Endothelial cell of umbilical vein (primary cell): ENCODE data around the gene ACE. TPM values are rescaled to one million over a fixed set of nuclear protein-coding genes. Genes with fewer than 3 reads are reported as not detected.

ENCODE experiments used
- BruUV-seq: library from RNA; stranded (reverse); fragments of 400-500 nt; replicated peaks from 2 replicates; lab custom pipeline; 2021; lab: Mats Ljungman, UMichigan
- CTCF ChIA-PET: fragments of 300-600, 350-600 bp; sonication (Branson Sonifier 250); formaldehyde crosslinking; loops from one replicate; lab custom pipeline; 2021; ENCODE audit warnings: antibody characterized with exemption, inconsistent platforms; lab: Charles Lee
- POLR2A ChIA-PET: fragments of 300-600, 350-600 bp; sonication (Branson Sonifier 250); formaldehyde crosslinking; loops from one replicate; lab custom pipeline; 2021; ENCODE audit warnings: antibody characterized with exemption, inconsistent platforms; lab: Charles Lee
- DNase-seq: peaks from one replicate; pipeline ENCODE4 v3.0.0-alpha.2; 2011; ENCODE audit warnings: low read depth, low spot score
- FAIRE-seq: peaks from 2 replicates; lab custom pipeline; 2011; peaks lifted over from hg19 to GRCh38; lab: Jason Lieb, UNC
- H2AFZ ChIP-seq: 2 replicates; pipeline ENCODE4 v1.6.0; 2012; ENCODE audit warnings: low read depth, low read length, control low read depth, inconsistent platforms
- H3K27ac ChIP-seq: 2 replicates; pipeline ENCODE4 v1.5.1; 2011; ENCODE audit warnings: low read depth, mild to moderate bottlenecking, control low read depth, low read length, moderate library complexity; ENCODE audit not compliant: insufficient read depth
- H3K27me3 ChIP-seq, 2 experiments: 2 replicates each; pipeline versions ENCODE4 v1.6.0 to v1.6.1; 2011; ENCODE audit warnings: low read length in 2 of 2, mixed read lengths in 1 of 2; ENCODE audit not compliant: control insufficient read depth in 2 of 2, insufficient read depth in 2 of 2
- H3K36me3 ChIP-seq, 2 experiments: 2 replicates in 1 of 2; 3 replicates in 1 of 2; pipeline ENCODE4 v1.5.1; 2011; ENCODE audit warnings: low read length in 2 of 2, mild to moderate bottlenecking in 1 of 2, moderate library complexity in 1 of 2; ENCODE audit not compliant: control insufficient read depth in 2 of 2, insufficient read depth in 2 of 2; ENCODE audit errors: extremely low read depth in 1 of 2
- H3K4me1 ChIP-seq: 3 replicates; pipeline ENCODE4 v1.5.1; 2011; ENCODE audit warnings: mild to moderate bottlenecking, low read length; ENCODE audit not compliant: control insufficient read depth, insufficient read depth; ENCODE audit errors: extremely low read depth
- H3K4me2 ChIP-seq: 2 replicates; pipeline ENCODE4 v1.6.1; 2011; ENCODE audit warnings: low read length, control low read depth, mixed read lengths; ENCODE audit not compliant: insufficient read depth
- H3K4me3 ChIP-seq, 3 experiments: fragments of 200-600 bp in 1 of 3; sonication (generic), shearing (Covaris generic) in 1 of 3; replicated peaks in 1 of 3; 2 replicates each; pipeline ENCODE4 v1.5.1; 2011 to 2016; ENCODE audit warnings: control low read depth in 3 of 3, low read length in 3 of 3, mild to moderate bottlenecking in 2 of 3, inconsistent platforms in 1 of 3, low read depth in 1 of 3, moderate library complexity in 1 of 3; ENCODE audit not compliant: insufficient read depth in 1 of 3
- H3K79me2 ChIP-seq: 2 replicates; pipeline ENCODE4 v1.6.0; 2012; ENCODE audit warnings: low read length, inconsistent platforms; ENCODE audit not compliant: control insufficient read depth, insufficient read depth
- H3K9ac ChIP-seq: replicated peaks from 2 replicates; pipeline ENCODE3; 2011; ENCODE audit warnings: low read length, control low read depth; ENCODE audit not compliant: insufficient read depth; ENCODE audit errors: extremely low read depth
- H3K9me1 ChIP-seq: replicated peaks from 3 replicates; pipeline ENCODE4 v1.6.0; 2011; ENCODE audit warnings: mild to moderate bottlenecking, low read length; ENCODE audit not compliant: control insufficient read depth, insufficient read depth; ENCODE audit errors: extremely low read depth
- H3K9me3 ChIP-seq: replicated peaks from 2 replicates; pipeline ENCODE4 v1.5.1; 2012; ENCODE audit warnings: low read length, inconsistent platforms; ENCODE audit not compliant: control insufficient read depth, insufficient read depth
- H4K20me1 ChIP-seq: replicated peaks from 2 replicates; pipeline ENCODE3; 2011; ENCODE audit warnings: mild to moderate bottlenecking, low read length; ENCODE audit not compliant: control insufficient read depth, insufficient read depth; ENCODE audit errors: extremely low read depth
- EZH2 ChIP-seq: IDR thresholded peaks from 2 replicates; pipeline ENCODE4 v1.6.1; 2012; ENCODE audit warnings: borderline replicate concordance, low read depth, mild to moderate bottlenecking, moderate library complexity, low read length, inconsistent platforms; ENCODE audit not compliant: severe bottlenecking
- FOS ChIP-seq: IDR thresholded peaks from 2 replicates; pipeline ENCODE4 v1.6.1; 2011; ENCODE audit warnings: mild to moderate bottlenecking, low read length, moderate library complexity, borderline replicate concordance; ENCODE audit not compliant: insufficient read depth
- GATA2 ChIP-seq: IDR thresholded peaks from 2 replicates; pipeline ENCODE4 v1.7.0; 2011; ENCODE audit warnings: low read depth, mild to moderate bottlenecking, moderate library complexity, mixed read lengths, low read length; ENCODE audit not compliant: insufficient read length, insufficient read depth
- JUN ChIP-seq: IDR thresholded peaks from 2 replicates; pipeline ENCODE4 v1.6.1; 2011; ENCODE audit warnings: borderline replicate concordance, low read depth; ENCODE audit not compliant: insufficient read length, insufficient read depth
- MYC ChIP-seq: IDR thresholded peaks from one replicate; pipeline ENCODE4 v1.6.1; 2011; ENCODE audit warnings: mild to moderate bottlenecking, low read depth, low read length
- POLR2A ChIP-seq: IDR thresholded peaks from 2 replicates; pipeline ENCODE4 v1.6.1; 2012; ENCODE audit warnings: low read depth, mild to moderate bottlenecking, control low read depth, low read length
- POLR2AphosphoS5 ChIP-seq: IDR thresholded peaks from 2 replicates; pipeline ENCODE4 v1.6.1; 2012; ENCODE audit warnings: low read depth, mild to moderate bottlenecking, control low read depth, low read length, moderate library complexity; ENCODE audit not compliant: insufficient read depth
- dilution Hi-C: fragments of 300-500 bp; cut with MboI; formaldehyde crosslinking; loops from one replicate; pipeline ENCODE4 v1.15.0; 2019; ENCODE audit warnings: low sequenced_read_pairs; ENCODE audit not compliant: extremely low pct_ligation_motif_present
- intact Hi-C: fragments of 100-400 bp; cut with micrococcal nuclease; formaldehyde crosslinking; loops from one replicate; pipeline ENCODE4 v1.10.0; 2022
- polyA plus RNA-seq, 4 experiments: library from polyadenylated mRNA; depleted of rRNA in 3 of 4; stranded (reverse) in 3 of 4; unstranded in 1 of 4; fragments of >200 nt; gene quantifications; 2 replicates each; pipeline versions ENCODE4 v1.2.1 to v1.2.3, GENCODE V29; 2011 to 2012; ENCODE audit warnings: missing spikeins in 1 of 4
- total RNA-seq: library from RNA; stranded (reverse); gene quantifications from 2 replicates; pipeline ENCODE4 v1.2.3, GENCODE V29; 2021
- TF ChIP-seq, protein P1 (sequence below): IDR thresholded peaks from 2 replicates; pipeline ENCODE4 v1.6.1; 2011; ENCODE audit not compliant: insufficient read depth, insufficient read length
- TF ChIP-seq, protein P2 (sequence below), 2 donors: IDR thresholded peaks; 1 replicate in 1 of 2; 2 replicates in 1 of 2; pipeline ENCODE4 v1.5.1; 2011; ENCODE audit warnings: low read length in 2 of 2, mild to moderate bottlenecking in 2 of 2, moderate library complexity in 2 of 2, control low read depth in 1 of 2, inconsistent platforms in 1 of 2, low read depth in 1 of 2; ENCODE audit not compliant: insufficient read depth in 1 of 2; ENCODE audit errors: extremely low read depth in 1 of 2

The ACE gene
- total and polyA plus RNA-seq, 2 donors (not counting 3 experiments of a cell fraction or from before 2014, with no cell fraction given) = 63.4 to 207 TPM

DNA sequence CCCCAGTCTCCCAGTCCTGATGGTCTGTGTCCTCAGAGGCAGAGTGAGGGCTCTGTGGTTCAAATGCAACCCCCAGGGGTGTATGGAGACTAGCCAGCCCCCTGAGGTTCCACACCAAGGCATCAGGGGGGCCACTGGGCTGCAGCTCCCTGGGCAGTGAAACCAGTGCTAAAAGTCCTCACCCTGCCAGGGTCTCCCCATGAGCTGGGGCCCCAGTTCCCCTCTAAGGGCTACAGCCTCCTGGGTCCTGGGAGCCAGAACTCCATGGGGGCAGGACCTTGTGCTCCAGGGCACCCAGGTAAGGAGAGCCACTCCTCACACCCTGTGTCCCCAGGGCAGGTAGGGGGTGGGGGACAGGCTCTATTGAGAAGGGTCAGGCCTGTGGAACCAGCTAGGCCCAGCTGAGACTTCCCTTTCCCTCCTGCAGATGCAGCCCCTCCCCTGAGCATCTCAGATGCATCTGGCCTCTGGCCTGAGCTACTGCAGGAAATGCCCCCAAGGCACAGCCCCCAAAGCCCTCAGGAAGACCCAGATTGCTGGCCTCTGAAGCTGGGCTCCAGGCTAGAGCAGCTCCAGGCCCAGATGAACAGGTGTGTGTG, 67.1 kb downstream of the ACE start:
- no peaks in the 10 kb centered on the region for H3K79me2 ChIP-seq
- TF ChIP-seq POLR2A (no peak), POLR2AphosphoS5 (no peak), MYC (no peak), GATA2 (no peak), EZH2 (no peak), FOS (no peak), JUN (no peak)
- TF ChIP-seq, protein P1, sequence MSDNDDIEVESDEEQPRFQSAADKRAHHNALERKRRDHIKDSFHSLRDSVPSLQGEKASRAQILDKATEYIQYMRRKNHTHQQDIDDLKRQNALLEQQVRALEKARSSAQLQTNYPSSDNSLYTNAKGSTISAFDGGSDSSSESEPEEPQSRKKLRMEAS = no peak
- TF ChIP-seq, protein P2, sequence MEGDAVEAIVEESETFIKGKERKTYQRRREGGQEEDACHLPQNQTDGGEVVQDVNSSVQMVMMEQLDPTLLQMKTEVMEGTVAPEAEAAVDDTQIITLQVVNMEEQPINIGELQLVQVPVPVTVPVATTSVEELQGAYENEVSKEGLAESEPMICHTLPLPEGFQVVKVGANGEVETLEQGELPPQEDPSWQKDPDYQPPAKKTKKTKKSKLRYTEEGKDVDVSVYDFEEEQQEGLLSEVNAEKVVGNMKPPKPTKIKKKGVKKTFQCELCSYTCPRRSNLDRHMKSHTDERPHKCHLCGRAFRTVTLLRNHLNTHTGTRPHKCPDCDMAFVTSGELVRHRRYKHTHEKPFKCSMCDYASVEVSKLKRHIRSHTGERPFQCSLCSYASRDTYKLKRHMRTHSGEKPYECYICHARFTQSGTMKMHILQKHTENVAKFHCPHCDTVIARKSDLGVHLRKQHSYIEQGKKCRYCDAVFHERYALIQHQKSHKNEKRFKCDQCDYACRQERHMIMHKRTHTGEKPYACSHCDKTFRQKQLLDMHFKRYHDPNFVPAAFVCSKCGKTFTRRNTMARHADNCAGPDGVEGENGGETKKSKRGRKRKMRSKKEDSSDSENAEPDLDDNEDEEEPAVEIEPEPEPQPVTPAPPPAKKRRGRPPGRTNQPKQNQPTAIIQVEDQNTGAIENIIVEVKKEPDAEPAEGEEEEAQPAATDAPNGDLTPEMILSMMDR (IDR thresholded peaks at IDR 0.05; ENCODE audit: extremely low read depth in 1 of 2, insufficient read depth in 1 of 2, low read depth in 1 of 2, low read length in 2 of 2) = no peak
- ChIA-PET CTCF (interaction anchor here (1.0 to 1.4 kb wide), 2 partner anchors 68 to 118 kb away, joined by 5 to 6 read pairs; no protein-coding TSS in a partner anchor), POLR2A (no interaction called here)
- H3K27ac ChIP-seq = no peak overlapping the region
- no peak overlapping the region for H2AFZ ChIP-seq
- FAIRE-seq (no peak), DNase-seq (no peak)
- no peaks in the 10 kb centered on the region for H3K4me1 ChIP-seq
- no peaks in the 10 kb centered on the region for H3K9me1 ChIP-seq
- no peak overlapping the region for H3K4me2 ChIP-seq
- no peak overlapping the region for H3K4me3 ChIP-seq
- dilution Hi-C loops = no loop called here
- H3K27me3 ChIP-seq = peaks cover 5 to 6% of the 10 kb centered on the region in 2 experiments
- no peaks in the 10 kb centered on the region for H3K36me3 ChIP-seq
- intact Hi-C loops = no loop called here
- no peak overlapping the region for H3K9ac ChIP-seq
- H4K20me1 ChIP-seq = no peaks in the 10 kb centered on the region
- H3K9me3 ChIP-seq = no peaks in the 10 kb centered on the region
- BruUV-seq = no TSS peak
